IPS DF 4.7 (cell line): Measurements from ENCODE around the gene ACVRL1.

Experiments used
- DNase-seq: peaks from one replicate; pipeline ENCODE4 v3.0.0-alpha.2; 2013; ENCODE audit warnings: low spot score; ENCODE audit errors: extremely low read depth

The ACVRL1 gene

DNA sequence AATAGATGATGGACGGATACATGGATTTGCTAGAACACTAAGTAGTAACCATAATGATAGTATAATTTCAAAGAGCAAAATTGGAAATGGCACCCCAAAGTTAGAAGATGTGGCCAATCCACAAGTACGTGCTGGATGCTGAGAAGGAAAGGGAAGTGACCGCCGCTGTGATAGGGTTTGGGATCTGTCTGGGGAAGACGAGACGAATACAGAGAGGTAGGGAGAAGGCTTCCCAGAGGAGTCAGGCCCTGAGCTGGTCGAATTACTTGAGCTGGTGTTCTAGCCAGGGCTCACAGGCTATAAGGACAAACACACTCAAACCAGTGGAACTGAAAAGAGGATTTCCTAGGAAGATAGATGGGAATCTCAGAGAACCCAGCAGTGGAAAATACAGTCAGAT lies 34.8 kb downstream of the ACVRL1 start:
- DNase-seq, result no peak

DNA sequence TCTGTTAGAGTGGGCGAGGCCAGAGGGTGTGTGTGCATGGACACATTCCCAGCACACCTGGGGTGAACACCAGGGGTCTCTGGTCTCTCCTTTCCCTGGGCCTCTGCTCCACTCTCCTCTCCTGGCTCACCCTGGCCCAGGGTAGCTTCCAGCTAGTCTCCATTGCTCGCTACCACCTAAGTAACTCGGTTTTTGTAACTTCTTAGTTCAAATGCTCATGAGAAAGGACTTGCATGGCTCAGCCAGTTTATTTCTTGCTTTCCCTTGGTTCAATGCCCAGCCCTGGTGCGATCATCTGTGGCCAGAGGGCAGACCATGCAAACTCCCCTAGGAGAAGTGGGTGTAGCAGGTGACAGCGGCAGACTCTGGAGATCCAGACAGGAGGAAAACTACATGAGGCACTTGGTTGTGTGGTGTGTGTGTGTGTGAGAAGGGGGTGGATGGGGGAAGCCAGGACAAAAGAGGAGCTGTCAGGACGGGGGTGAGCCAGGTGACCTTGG lies 35.2 kb downstream of the ACVRL1 start:
- DNase-seq, result no peak

DNA sequence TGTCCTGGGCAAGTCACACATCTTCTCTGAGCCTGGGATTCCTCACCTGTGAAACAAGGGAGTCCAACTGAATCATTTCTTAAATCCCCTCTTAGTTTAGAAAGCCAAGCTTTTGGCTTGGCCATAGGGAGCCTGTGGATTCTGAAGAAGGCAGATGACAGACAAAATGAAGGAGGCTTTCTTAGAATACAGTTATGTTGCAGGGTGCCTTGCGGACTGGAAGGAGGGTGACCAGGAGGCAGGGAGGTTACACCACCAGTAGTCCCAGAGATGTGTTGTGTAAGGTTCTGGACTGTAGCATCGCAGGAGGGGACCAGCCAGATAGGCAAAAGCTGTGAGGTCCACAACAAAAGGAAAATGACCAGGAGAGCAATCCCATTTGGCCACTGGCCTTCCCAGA lies 36.0 kb downstream of the ACVRL1 start:
- DNase-seq, result no peak

DNA sequence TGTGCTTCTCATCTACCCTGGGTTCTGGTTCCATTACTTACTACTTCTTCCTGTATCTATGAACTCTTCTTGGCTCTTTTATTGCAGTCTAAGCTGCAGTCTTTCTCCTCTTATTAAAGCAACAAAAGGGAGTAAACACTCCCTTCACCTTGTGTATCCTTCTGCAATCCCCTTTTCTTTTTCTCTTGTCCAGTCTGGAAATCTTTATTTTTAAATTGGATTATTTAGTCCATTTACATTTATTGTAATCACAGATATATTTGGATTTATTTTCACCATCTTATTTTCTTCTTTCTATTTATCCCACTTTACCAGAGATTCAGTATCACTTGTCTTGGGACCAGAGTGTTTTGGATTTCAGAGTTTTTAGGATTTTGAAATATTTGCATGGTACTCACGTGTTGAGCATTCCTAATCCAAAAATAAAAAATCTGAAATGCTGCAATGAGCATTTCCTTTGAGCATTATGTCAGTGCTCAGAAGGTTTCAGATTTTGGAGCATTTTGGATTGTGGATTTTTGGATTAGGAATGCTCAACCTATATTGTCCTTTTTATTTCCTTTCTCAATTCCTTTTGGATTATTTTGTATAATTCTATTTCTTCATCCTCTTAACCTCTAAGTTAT lies 37.4 kb downstream of the ACVRL1 start:
- DNase-seq, result no peak

DNA sequence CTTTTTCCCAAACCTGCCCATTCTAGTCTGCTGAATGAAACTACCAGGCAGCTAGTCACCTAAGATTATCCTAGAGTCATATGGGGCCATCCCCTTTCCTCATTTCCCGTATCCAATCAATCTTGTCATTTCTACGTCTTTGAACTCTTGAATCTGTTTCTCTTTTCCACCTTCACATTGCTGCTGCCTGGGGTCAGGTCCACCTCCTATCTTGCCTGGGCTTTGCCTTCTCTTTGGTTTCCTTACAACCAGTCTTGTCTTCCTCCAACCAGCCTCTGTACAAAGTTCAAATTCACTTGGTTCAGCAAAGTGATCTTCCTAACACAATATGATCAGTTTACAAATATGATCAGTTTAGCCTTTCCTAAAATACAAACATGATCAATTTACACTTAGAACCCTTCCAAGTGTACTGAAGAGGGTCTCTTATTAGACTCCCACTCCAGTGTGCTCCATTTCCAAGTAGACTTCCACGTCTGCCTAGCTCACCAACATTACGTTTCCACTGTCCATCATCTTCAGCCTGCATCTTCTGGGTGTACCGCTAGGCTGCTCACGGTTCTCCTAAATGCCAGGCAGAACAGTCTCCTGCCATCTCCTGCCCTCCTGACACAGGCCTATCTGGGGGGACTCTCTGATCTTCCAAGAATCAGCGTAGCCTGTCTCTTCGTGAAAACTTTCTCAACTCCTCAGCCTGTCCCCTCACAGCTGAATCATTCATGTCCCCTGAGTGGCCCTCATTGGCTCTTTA lies 40.1 kb downstream of the ACVRL1 start:
- no peak for DNase-seq

DNA sequence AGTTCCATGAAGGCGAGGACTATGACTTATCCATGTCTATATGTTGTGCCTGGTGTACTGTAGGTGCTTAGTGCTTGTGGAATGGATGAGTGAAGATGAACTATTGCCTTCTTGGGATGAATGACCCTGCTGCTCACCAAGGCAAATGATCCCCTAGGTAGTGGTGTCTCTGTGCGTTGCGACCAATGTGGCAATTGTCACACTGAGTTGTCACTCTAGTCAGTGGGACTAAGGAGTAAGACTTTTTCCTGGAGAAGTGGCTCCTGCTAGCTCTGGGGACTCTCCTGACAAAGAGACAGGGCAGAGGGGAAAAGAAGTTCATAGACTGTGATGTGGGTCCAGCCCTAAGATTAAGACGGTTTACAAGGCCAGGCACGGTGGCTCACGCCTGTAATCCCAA lies 40.8 kb downstream of the ACVRL1 start:
- DNase-seq, result no peak

DNA sequence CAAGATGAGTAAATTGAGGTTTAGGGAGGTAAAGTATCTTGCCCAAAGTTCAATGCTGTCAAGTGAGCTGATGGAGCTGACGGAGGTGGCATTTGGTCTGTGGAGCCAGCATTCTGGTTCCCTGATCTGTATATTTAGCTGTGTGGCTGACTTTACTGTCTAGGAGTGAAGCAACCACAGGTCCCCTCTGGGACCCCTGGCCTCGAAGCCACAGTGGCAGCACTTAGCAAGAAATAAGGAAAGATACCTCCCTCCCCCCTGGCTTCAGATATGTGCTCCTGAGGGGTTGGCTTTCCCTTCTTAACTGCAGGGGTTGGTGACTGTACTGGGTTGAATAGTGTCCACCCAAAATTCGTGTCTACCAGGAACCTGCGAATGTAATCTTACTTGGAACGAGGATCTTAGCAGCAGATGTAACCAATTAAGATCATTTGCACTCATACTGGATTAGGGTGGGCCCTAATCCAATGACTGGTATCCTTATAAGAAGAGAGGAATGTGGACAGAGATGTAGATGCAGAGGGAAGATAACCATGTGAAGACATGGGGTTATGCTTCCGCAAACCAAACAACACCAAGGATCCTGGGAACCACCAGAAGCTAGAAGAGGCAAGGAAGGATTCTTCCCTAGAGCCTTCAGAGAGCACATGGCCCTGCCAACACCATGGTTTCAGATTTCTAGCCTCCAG lies 42.2 kb downstream of the ACVRL1 start:
- no peak for DNase-seq

DNA sequence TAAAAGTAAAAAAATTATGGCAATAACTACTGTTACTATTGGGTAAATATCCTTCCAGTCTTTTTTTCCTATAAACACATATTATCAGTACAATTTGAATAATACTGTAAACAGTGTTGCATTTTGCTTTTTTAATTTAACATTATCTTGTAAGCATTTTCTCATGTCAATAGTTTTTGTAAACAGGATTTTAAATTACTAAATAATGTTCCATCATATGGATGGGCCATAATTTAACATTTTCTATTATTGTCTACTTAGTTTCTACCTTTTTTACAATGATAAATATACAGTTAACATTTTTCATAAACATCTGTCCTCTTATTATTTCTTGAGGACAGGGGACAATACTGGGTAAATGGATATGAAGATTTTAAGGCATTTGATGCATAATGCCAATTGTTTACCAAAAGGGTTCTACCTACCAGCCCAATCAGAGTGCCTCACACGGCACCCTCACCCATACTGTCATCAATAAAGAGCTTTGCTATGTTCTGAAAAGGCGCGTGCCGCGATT lies 43.4 kb downstream of the ACVRL1 start:
- no peak for DNase-seq

DNA sequence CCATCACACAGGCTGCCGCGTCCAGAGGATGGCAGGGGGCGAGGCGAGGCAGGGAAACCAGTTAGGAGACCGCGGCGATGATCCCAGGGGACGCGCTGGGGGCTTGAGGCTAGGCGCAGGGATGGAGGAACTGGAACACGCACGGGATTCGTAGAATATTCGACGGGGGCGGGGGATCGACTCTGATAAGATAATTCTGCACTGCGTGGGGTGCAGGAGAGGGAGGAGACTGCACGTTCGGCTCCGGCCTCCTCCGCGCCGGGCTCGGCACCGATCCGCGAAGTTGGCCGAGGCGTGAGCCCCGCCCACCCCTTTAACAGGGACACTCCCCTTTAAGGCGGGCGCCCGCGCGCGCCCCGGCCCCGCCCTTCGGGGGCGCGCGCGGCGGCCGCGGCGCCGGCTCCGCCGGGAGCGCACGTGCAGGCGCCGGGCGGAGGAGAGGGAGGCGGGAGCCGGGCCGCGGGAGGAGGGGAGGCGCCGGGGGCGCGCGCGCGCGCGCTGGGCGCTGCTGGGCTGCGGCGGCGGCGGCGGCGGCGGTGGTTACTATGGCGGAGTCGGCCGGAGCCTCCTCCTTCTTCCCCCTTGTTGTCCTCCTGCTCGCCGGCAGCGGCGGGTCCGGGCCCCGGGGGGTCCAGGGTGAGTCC lies 44.0 kb downstream of the ACVRL1 start, which contains the start of gene ACVR1B:
ACVR1B (plus strand) TSS at position 501 of the 644 bp plus-strand sequence; CDS start at position 546, 45 bp downstream.
- no peak for DNase-seq

DNA sequence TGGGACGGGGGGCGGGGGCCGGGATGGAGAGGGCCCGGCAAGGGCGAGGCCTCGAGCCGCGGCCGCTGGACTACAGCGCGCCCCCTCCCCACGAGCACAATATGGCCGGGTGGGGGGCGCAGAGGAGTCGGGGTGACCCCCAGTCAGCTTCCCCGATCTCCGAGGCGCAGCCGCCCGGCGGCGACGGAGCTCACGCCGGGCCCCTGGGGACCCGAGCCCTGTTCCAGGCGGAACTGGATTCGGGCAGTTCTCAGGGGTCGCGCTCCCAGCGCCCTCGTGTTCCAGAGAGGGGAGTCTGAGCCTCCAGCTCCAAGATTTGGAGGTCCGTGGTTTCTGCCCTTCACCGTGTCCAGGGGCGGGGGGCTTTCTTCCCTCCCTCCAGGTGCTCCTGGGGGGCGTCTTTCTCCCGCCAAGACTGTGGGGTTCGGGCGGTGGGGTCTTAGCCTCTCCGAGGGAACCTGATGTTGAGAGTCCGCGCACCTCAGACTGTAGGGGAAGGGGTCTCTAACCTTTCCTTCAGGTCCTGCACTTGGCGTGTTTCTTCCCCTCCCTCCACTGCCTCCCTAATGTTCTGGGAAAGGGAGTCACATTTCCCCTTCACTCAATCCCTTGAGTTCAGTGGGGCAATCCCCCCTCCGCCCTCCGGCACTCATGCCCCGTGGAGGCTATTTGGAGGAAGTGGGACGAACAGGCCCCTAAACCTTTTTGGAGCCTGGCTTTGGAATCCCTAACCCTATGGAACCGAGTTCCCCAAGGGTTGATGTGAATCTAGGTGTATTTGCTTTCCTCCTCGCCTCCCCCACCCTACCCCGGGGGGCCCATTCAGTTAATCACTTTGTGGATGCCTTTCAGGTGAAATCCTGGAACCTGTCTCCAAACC lies 44.8 kb downstream of the ACVRL1 start:
- DNase-seq, result no peak

DNA sequence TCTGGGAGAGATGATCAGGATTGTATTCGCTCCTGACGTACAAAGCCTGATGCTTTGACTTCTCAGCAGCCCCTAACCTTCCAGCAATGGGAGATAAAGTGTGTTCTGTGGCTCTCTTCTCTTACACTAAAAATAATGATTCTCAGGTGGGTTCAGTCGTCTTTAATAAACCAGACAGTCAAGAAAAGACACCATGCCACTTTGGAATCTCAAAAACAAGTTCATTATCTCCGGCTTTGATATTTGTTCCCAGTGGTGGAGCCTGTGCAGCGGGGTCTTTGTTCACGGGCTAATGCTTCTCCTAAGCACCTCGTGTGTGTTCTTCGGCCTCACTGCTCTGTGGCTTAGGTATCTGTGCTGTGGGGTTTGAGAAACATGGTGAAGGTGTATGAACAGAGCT lies 45.8 kb downstream of the ACVRL1 start:
- no peak for DNase-seq

DNA sequence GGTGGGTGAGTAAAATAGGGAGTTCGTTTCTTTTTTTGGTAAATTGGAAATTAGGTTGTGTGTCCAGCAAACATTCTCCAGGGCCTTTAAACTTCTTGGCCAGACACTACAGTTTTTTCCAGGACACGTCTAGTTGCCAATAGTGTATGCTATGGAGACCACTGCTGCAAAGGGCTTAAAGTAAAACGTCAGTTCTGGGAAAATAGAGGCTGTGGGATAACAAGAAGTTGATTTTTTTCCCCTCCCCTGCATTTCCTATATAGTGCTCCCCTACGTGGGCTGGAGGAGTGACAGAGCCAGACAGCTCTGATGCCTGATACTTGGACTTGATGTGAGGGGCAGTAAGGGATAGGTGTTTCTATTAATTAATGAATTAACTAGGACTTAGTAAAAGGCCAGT lies 46.6 kb downstream of the ACVRL1 start:
- DNase-seq, result no peak

DNA sequence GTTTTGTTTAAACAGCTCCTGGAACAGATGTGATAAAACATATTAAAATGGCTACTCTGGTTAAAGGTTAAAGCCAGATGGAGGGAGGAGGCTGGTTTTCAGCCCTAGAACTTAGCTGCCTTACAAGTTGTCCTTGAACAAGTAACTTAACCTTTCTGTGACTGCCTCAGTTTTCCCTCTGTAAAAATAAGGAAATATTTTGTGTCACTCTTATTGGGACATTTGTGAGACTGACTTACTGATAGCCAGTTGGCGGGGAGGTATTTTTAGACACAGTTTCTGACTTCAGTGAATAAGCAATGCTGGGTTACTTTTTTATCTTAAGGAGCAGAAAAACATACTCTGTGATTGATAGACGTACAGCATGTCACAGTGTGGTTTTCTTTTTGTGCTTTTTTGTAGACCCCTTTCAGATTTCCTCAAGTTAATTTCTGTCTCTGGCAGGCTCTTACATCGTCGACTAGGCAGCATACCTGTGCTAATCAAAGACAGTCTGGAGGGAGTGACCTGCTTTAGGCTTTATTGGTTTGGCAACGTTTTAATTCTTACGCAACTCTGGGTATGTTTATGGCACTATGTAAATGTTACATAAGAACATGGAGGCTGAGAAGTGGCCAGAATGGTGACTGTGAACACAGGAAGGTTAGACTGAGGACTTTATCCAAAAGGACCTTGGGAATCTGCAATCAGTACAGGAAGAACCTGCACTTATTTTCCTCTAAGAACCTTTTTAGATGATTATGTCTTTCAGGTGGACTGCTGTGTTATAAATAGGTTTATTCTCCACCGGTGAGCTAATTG lies 47.5 kb downstream of the ACVRL1 start:
- no peak for DNase-seq

DNA sequence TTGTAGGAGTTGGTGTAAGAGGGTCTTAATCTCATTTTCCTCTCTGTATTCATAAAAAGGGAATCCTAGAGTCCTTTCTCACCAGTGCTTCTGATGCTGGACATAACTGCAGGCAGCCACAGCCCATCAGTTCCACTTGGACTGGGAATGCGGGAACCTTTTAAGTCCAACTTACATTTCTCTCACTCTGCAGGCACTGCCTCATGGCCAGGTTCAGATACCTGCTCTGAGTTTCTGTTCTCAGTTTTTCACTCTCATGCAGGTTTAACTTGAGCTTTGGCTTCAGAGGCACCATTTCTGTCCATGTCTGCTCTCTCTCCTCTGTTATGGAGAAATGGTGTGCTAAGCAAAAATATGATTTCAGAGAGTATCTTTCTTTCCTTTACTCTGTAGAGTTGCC lies 48.4 kb downstream of the ACVRL1 start:
- DNase-seq, result no peak

DNA sequence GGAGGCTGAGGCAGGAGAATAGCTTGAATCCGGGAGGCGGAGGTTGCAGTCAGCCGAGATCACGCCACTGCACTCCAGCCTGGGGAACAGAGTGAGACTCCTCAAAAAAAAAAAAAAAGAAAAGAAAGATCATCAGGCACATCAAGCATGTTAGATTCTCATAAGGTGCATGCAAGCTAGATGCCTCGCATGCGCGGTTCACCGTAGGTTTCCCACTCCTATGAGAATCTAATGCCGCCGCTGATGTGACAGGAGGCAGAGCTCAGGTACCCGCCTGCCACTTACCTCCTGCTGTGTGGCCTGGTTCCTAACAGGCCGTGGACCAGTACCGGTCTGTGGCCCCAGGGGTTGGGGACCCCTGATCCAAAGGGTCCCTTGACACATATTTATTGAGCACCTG lies 51.2 kb downstream of the ACVRL1 start:
- no peak for DNase-seq

DNA sequence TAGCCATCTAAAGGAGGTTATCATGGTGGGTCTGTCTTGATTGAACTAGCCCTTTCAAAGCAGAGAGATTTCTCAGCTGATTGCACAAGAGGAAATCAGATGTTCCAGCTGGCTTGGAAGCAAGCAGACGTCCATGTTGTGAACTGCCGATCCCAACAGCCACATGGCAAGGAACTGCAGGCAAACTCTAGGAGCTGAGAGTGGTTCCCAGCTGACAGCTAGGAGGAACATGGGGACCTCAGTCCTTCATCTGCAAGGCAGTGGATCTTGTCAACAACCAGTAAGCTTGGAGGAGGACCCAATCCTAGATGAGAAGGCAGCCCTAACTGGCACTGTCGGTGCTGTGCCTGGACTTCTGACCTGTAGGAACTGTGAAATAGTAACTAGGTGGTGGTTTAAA lies 51.9 kb downstream of the ACVRL1 start:
- DNase-seq, result no peak

DNA sequence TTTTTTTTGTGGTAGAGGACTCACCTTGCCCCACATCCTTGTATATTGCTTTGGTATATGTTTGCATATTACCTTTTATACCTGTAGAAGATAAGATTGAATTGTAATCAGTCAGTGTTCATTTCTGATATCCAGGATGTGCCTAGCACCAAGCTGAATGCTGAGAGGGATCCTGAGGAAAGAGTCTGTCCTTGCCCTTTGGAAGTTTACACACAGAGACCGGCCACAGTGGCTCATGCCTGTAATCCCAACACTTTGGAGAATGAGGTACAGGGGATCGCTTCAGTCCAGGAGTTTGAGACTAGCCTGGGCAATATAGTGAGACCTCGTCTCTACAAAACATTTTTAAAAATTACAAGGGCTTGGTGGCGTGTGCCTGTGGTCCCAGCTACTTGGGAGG lies 52.6 kb downstream of the ACVRL1 start:
- no peak for DNase-seq

DNA sequence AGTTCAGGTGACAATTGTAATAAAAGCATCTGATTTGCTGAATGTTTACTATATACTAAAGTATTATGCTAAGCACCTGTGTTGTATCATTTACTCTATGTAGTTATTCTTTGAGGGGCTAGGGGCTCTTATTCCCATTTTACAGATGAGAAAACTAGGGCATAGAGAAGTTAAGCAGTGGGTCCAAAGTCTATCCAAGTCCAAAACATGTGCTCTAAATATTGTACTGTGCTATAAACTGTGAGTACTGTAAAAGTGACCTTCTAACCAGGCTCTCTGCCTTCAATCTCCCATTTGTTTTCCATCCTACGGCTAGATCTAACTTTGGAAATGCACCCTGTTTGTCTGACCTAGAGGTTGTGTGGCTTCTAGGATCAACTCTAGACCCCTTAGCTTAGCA lies 53.2 kb downstream of the ACVRL1 start:
- DNase-seq, result no peak

DNA sequence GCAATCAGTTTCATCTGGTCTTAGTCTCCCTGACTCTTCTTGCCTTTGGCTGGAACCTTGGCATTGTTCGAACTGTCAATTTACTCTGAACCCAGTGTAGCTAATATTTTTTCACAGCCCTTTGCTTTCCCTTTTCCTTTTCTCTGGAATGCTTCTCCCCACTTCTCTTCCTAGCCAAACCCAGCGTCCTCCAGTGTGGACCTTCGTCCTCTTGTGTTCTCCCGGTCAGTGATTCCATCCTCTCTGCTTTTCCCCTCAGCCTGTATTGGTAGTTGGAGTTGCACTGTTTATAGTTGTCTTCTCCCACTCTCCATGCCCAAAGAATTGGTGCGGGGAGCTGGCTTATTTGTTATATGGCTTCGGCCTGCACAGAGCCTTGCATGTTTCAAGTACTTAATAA lies 53.6 kb downstream of the ACVRL1 start:
- no peak for DNase-seq

DNA sequence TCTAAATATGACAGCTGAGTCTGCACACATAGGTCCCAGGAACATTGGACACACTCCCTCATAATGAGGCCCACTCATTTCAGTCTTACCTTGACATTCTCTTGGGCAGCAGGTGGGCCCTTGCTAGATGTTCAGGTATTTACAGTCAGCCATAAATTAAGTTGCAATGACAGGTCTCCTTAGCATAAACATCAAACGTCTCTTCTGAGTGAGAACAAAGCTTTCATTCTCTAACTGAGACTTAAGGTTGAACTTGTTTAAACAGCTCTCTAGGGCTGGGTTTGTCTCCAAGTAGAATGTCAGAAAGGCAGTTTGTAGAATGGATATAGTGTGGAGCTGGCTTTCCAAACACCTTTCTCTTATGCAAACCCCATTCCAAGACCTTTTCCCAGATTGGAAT lies 54.5 kb downstream of the ACVRL1 start:
- DNase-seq, result no peak
